Stimulated activated CD8-positive, alpha-beta memory T cell treated with anti-CD3 and anti-CD28 coated beads, Interleukin-12 subunit alpha, Interleukin-12 subunit beta, amount 100 ng/mL, for 1 hour (primary cell): ENCODE data around the gene ANKZF1.

ENCODE experiments used
- DNase-seq: peaks from one replicate; pipeline ENCODE4 v3.0.0-alpha.2; 2020; ENCODE audit warnings: low read depth

Gene ANKZF1

DNA sequence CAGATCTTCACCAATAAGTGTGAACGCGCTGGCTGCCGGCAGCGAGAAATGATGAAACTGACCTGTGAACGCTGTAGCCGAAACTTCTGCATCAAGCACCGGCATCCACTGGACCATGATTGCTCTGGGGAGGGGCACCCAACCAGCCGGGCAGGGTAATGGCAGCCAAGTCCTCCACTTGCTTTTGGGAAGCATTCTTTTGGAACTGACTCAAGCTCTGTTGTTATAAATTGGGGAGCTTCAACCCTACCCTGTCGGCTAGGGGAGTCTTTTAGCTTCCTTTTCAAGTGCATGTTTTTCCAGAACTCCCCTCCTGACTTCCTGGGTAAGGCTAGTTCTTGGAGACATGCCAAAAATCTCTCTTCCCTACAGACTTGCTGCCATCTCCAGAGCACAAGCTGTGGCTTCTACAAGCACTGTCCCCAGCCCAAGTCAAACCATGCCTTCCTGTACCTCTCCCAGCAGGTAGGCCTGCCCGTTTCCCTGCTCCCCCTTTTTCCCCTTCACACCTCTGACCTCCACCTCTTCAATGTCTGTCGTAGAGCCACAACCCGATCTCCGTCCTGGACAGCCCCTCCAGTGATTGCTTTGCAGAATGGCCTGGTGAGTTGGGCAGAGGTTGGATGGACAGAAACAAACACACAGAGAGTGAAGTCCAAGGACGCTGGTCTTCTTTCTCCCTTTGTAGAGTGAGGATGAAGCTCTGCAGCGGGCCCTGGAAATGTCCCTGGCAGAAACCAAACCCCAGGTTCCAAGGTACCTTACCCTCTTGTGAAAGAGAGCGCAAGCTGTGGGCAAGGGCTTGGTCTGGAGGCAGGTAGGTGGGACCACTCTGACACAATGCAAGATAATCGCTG, 21.5 kb upstream of the ANKZF1 start:
- DNase-seq: no peak

DNA sequence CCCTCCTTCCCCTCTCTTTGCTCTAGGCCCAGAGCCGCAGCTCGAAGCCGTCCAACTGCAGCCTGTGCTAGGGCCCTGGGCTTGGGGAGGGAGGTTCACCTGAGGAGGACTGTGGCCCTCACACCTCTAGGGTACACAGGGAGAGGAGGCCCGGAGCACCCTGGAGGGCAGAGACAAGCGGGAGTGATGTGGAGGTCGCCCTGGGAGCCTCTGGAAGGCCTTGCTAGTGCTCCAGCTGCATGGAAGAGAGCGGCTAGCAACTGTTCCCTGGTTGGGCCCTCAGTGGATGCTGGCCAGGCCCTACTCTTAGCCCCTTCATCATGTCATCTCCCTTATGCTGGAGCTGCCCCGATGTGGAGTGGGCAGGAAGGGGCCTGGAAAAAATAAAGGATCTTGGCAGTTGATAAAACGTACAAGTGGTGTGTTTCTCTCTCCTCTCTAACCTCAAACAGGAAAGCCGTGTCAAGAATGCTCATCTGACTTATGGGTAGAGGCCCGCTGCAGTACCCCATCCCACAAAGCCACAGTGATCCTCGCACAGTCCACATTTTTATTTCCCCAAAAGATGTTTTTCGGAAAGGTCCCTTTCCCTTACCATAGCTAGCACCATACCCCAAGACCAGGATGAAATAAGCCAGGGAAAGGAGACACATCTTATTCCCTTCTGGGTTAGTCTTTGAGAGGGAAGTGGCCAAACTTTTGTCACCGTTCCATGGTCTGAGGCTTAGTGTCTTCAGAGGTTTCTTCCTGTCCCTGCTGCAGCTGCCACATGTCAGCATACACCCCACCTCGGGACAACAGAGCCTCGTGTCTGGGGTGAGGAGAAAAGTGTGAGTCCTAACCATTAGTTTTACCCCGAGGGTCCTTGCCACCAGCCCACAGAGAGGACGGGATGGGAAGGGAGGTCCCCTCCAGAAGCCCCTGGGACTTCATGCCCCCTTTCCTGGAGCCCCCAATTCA, 20.1 kb upstream of the ANKZF1 start:
- DNase-seq: no peak

DNA sequence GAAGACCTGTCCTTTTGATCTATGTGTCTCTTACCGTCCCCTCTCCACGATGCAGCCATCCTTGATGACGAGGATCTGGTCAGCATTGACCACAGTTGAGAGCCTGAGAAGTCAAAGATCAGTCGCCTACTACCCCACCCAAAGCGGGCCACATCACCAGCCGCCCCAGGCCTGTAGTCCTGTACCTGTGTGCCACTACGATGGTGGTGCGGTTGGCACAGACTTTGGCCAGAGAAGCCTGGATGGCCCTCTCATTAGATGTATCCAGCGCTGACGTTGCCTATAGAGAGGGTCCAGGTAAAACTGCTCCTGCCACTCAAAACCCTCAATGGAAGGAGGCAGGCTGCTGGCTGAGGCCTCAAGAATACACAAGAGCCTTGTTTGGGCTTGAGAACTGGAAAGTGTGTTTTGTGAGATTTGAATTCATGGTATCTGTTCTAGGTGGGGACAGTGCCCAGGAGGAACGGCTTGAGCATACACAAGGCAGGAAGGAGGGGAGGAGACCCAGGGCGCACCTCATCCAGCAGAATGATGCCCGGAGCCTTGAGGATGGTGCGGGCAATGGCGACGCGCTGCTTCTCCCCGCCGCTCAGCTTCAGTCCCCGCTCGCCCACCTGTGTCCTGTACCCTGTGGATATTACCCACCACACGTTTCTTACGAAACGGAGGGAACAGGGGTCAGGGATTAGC, 19.3 kb upstream of the ANKZF1 start:
- DNase-seq: no peak

DNA sequence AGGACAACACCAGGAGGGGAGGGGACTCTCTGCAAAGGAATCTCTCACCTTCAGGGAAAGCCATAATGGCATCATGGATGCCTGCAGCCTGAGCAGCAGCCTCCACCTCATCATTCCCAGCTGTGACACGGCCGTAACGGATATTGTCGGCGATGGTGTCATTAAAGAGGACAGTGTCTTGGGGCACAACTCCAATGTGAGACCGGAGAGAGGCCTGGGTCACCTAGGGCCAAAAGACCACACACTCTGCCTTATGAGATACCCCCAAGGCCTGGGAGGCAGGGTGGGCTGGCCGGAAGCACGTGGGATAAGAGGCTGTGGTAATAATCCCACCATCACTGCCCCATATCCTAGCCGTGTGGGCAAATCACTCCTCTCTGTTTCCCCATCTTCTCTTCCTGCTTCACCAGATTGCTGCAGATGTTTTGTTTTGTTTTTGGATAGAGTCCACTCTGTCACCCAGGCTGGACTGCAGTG, 18.7 kb upstream of the ANKZF1 start:
- no peak for DNase-seq

DNA sequence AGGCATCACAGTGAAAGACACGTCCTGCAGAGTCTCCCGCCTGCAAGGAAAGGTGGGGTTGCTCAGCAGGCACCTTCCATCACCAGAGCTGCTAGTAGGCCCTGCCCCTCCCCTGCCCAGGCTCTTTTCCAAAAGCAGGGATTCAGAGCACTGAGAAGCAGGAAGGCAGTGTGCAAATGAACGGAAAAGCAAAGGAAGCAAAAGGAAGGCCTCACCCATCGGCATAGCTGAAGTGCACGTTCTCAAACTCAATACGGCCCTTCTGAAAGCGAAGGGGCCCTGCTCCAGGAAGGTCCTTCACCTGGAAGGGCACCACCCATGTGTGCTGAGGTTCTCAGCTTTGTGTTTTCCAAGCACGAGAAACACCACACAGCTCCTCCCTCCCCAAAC, 16.6 kb upstream of the ANKZF1 start:
- no peak for DNase-seq

DNA sequence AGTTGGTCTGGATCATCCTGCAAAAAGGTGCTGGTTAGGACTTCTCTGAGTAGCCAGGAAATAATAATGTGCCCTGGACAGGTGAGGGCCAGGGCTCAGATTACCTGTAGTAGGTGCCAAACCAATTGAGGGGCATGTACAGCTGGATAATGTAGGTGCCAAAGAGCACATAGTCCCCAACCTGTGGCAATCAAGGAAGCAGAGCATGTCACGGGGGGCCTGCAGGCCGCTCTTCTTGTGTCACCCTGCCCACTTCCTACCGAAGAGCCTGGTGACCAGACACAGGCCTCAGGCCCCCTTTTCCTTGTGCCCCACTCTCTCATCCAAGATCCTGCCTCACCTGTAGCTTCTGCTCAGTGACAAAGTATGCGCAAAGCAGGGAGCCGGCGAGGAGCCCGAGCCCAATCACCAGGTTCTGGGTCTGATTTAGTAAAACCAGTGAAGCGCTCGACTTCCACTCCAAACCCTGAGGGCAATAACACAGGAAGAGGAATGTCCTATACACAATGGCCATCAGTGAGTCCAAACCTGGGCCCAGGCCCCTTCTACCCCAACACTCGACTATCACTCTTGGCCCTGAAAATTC, 16.0 kb upstream of the ANKZF1 start:
- DNase-seq: no peak

DNA sequence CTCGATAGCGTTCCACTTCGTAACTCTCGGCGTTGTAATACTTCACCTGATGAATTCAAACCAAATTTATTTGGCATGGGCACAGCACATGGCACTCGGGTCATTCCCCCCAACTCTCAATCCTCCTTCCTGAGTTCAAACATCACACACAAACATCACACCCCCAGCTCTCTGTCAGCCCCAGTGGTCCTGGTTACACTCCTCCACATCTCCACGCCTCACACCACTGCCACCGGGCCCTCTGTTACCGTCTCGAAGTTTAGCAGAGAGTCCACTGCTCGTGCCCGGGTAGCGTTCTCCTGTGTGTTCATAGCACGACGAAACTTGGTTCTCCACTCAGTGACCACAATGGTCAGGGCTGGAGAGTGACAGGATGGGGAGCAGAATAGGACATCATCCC, 15.5 kb upstream of the ANKZF1 start:
- no peak for DNase-seq

DNA sequence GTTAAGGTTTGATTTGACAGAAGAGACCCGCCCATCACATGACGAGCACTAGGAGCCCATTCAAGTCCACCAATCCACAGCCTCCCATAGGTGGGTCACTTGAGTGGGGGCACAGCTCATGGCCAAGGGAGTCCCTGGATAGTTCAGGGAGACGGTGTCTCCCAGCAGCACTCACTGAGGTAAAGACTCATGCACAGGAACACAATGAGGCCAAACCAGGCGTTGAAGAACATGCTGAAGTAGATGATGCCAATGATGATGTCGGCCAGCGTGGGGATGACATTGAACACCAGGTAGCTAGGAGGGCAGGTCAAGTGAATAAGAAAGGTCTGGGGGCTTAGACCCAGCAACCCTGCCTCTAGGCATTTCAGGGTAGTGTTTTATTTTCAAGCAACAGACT, 14.8 kb upstream of the ANKZF1 start:
- DNase-seq: no peak

DNA sequence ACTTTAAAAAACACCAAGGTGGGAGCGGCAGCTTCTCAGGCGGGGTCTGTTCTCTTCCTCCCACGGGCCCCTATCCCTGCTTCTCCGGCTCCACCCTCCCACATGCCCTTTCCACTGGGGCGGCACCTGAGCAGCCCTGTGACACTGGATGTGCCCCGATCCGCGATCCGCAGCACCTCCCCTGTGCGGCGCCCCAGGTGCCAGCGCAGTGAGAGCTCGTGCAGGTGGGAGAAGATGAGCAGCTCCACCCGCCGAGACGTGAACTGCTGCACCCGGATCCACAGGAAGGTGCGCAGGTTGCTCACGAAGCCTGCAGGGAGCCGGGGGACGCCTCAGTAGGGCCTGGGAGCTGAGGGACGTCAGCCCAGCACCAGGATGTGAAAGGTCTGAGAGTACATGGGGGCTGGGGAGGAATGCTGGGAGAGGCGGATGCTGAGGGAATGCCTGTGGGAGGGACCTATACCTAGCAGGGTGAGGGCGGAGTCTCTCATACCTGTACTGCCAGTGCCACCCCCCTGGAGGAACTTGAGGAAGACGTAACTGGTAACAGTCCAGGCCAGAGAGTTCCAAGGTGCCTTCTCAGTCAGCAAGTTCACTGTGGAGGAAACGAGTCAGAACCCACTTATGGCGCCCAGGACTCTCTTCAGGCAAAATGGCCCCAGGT, 13.6 kb upstream of the ANKZF1 start:
- no peak for DNase-seq

DNA sequence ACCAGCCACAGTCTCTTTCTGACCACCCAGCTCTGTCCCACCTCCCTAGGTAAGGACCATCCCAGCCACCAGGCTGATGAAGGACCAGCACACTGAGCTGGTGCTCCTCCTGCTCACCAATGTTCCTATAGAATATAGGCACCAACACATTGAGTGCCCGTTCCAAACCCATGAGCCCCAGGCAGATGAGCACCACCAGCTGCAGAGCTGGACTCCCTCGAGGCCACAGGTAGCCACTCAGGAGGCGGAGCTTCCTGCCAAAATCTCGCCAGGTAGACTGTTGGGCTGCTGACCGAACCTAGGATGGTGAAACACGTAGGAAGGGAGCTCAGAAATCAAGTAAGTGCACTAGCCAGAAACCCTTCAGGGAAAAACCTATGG, 13.1 kb upstream of the ANKZF1 start:
- no peak for DNase-seq

DNA sequence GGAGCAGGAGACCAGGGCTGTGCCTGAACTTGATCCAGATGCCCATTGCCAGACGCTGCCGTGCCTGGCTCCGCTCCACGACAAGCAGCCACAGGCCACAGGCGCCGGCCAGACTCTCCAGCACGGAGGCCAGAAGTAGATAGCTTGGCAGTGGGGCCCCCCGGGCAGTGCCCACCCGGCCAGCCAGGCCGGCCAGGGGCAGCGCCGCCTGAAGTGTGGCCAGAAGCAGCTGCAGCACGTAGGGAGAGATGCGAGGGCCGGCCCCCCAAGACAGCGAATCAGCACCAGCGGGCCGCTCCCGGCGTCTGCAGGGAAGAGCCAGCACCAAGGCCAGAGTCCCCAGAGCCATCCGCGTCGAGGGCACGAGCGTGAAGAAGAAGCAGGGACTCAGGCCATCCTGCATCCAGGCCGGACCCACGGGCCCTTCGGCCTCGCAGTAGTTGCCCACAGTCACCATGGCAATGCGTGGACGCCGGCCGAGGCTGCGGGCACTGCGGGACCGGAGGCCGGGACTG, 11.3 kb upstream of the ANKZF1 start:
- no peak for DNase-seq

DNA sequence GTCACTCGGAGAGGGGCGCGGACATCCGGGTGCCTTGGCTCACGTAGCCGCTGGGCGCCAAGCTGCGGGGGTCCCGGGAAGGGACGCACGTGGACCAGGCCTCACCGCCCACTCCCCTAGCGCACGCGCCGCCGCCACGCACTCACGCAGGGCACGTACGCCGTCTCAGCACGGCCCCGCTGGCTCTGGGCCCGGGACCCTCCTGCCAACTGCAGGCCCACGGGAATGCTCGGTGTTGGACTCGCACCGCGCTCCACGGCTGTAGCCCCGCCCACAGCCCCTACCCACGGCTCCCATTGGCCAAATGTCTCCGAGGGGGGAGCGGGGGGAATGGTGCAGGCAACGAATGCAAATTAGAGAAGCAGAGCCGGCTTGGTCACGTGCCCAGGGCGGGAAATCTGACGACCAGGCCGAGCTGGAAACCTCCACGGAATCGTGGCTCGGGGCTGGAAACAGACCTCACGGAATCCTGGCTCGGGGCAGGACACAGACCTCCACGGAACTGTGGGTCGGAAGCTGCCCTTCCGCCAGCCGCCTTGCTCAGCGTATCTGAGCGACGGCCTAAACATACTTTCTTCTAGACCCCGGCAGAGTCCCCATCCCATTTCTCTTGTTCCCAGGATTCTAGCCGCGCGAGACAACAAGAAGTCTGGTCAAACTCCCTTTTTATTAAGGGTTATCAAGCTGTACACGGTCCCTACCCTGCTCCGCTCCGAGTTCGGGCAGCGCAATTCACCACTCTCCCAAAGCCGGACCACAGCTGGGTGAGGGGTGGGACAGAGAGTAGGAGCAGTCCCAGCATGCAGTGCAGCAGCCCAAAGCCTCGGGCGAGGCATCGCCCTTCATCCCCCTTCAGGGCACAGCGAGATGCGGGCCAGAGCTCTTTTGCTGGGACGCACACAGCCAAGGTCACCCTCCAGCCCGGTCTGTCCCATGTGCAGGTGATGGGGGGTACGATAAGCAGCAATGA, 10.6 kb upstream of the ANKZF1 start, which contains the start of gene ABCB6:
ABCB6 (minus strand) TSS at position 227 of the 970 bp plus-strand sequence. CDS start 285 bp downstream, outside the sequence.
- peak; percentile 73 for DNase-seq

DNA sequence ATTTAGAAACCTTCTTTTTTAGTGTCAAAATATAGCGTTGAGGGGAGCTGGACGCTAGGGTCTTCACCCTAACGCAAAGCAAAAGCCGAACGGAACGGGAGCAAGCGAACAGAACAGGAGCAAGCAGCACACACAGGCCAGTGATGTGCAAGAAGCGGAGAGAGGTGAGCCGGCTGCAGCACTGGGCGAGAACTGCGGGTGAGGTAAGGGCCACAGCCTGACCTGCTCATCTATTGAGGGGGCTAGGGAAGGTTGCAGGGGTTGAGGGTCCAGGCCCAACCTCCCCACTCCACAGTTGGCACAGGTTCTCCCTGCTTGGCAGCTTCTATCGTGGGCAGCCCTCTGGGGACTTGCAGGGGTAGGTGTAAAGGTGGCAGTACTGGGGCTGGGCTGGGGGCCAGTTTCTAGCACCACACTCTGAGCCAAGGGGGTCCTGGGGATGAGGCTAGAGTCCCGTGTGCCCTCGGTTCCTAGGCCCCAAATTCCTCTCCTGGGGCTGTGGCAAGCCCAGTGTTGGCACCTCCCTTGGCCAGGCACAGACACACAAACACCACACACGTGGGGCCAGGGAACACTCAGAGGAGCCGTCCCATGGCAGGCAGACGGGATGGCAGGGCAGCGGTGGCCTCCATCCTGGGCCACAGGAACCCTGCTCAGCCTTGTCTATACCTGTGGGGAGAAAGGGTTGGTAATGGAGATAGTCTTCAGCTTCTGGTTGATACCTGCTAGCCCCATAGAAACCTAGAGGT, 9.6 kb upstream of the ANKZF1 start:
- no peak for DNase-seq

DNA sequence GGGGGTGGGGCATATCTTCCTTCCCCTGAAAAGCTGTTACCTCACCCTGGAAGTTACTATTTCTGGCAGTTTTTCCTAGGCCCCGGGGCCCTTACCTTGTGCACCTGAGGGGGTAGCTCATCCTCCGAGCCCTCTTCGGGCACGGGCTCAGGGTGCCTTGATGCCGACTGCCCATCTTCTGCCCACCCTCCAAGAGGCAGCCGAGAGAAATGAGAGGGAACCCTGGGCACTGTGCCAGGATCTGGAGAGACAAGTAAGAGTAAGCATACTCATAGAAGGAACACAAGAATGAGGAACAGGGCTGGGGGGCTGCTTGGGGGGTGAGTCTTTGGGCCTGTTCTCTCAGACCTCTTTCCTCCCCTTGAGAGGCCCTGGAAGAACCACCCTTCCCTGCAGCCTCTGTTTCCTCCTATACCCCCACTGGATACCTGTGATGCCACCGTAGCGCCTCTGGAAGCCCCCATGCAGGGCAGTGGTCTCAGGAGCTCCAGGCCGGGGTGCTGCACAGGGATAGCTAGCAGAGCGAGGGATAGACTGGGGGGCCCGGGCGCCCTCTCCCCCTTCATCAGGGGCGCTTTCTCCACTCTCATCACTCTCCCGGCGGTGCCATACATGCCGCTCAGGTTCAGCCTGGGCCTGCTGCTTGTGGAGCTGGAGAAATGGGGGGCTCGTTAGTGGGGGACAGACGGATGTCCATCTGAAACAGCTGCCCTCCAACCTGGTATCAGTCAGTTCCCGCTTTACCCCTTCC, 8.8 kb upstream of the ANKZF1 start:
- no peak for DNase-seq

DNA sequence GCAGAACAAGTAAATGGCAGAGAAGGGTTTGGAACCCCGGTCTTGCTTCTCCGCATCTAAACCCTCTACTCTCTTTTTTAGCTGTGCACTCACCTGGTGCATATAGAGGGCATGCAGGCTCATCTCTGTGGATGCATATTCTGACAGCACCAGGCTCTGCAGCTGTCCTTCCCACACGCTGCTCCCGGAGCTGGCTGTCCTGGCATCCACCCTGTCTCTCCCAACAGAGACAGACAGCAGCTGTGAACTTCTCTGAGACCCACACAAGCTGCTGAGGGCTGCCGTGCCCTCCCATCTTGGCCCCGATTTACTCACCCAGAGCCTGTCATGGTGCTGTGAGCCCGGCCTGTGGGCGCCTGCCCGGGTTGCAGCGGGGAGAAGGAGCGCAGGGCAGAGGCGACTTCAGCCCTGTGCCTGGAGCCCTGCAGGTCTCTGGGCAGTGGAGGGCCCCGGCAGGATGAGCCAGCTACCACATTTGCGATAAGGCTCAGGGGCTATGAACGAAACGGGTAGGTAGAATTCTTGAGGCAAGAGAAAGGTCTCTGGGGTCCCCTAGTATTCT, 7.6 kb upstream of the ANKZF1 start:
- no peak for DNase-seq

DNA sequence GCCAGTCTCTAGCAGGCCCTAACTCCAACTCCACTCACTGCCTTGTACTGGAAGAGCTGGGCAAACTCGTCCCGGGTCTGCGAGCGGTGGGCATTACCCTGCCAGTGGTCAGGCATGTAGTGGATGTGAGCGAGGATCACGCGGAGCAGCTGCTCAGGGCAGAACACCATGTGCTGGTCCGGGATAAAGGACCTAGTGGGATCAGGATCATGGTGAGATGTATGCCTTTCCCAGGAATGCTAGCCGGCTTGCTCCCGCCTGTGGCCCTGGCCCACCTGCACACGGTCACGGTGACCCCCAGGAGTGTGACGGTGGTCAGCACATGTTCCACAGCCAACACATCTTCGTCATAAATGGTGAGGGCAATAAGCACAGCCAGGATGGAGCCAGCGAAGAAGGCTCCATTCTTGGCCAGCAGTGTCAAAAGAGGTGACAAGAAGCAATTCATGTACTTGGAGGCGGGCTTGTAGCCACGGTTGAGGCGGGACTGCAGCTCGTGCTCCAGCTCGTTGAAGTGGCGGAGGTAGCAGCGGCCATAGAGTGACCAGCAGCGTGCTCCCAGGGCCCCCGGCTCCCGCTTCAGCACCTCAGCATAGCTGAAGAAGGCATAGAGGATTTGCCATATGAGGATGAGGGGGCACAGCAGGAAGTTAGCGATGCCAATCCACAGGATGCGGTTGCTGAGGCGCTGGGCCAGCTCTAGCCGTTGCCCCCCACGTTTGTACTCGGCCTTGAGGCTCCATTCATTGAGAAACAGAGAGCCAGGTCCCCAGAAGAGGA, 5.6 kb upstream of the ANKZF1 start:
- DNase-seq: no peak

DNA sequence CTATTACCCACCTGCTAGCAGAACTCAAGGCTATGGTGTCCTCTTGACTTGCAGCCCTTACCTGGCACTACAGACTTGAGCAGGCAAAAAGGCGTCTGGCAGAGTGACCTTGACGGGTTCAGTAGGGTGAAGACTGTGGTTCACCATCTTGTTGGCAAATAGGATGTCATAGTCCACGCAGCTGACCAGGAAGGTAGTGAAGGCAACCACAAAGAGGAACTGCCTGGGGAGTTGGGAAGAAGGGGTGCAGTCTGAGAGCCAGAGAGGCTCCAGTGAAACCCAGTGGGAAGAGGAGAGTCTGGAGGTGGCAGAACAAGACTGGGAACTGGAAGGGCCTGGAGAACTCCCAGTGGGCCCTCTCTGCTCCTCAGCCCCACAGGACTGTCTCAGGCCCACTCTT, 4.3 kb upstream of the ANKZF1 start:
- DNase-seq: no peak
